ENCODE data around the gene CTPS2.

DNA sequence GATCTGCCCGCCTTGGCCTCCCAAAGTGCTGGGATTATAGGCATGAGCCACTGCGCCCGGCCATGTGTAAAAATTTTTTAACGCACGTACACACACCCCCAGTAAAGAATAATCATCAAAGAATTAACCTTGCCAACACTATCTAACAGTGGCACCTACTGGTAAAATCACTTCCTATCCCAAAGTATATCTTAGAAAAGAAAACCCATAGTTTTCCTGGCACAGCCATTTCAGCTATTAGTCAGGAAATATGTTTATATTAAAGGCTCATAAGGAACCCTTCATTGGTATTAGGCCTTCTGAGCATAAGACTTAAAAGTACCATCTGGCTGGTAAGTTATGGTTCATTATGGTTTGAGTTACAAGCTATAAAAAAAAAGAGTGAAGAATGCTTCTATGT, 48.4 kb downstream of the CTPS2 start:
- TF ChIP-seq, protein P1, sequence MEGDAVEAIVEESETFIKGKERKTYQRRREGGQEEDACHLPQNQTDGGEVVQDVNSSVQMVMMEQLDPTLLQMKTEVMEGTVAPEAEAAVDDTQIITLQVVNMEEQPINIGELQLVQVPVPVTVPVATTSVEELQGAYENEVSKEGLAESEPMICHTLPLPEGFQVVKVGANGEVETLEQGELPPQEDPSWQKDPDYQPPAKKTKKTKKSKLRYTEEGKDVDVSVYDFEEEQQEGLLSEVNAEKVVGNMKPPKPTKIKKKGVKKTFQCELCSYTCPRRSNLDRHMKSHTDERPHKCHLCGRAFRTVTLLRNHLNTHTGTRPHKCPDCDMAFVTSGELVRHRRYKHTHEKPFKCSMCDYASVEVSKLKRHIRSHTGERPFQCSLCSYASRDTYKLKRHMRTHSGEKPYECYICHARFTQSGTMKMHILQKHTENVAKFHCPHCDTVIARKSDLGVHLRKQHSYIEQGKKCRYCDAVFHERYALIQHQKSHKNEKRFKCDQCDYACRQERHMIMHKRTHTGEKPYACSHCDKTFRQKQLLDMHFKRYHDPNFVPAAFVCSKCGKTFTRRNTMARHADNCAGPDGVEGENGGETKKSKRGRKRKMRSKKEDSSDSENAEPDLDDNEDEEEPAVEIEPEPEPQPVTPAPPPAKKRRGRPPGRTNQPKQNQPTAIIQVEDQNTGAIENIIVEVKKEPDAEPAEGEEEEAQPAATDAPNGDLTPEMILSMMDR (conservative IDR thresholded peaks at IDR 0.05), result no peak; the same call in 1 of the 2 replicates
- no peak for TF ChIP-seq ZFX (IDR thresholded peaks at IDR 0.05)

Measured in C4-2B (cell line).